GM12891 (cell line): ENCODE data around the gene CAMTA1.

ENCODE experiments used
- PAX5 ChIP-seq: IDR thresholded peaks from 2 replicates; pipeline ENCODE4 v1.6.1; 2011; ENCODE audit warnings: low read length, moderate library complexity, mild to moderate bottlenecking; ENCODE audit not compliant: insufficient read depth, severe bottlenecking
- POLR2A ChIP-seq: IDR thresholded peaks from 2 replicates; pipeline ENCODE4 v1.6.1; 2011; ENCODE audit warnings: low read depth, low read length, control low read depth
- POLR2AphosphoS5 ChIP-seq: IDR thresholded peaks from 2 replicates; pipeline ENCODE4 v1.6.1; 2011; ENCODE audit warnings: low read depth, low read length, control low read depth
- POU2F2 ChIP-seq: IDR thresholded peaks from 2 replicates; pipeline ENCODE4 v1.6.1; 2011; ENCODE audit warnings: low read depth, mild to moderate bottlenecking, control low read depth, low read length, moderate library complexity
- TAF1 ChIP-seq: IDR thresholded peaks from 2 replicates; pipeline ENCODE4 v1.6.1; 2011; ENCODE audit warnings: low read depth, low read length, control low read depth

- TF ChIP-seq POLR2AphosphoS5 (no peak), TAF1 (no peak), POLR2A (no peak), PAX5 (no peak), POU2F2 (no peak)
These were observed 300.3 kb downstream of the CAMTA1 start for GRCh38 chr1:7085521-7085920.
